Endothelial cell of umbilical vein (primary cell): ENCODE measurements around the gene UFSP1. TPM values are rescaled to one million over a fixed set of nuclear protein-coding genes. Genes with fewer than 3 reads are reported as not detected.

Source experiments
- BruUV-seq: library from RNA; stranded (reverse); fragments of 400-500 nt; replicated peaks from 2 replicates; lab custom pipeline; 2021; lab: Mats Ljungman, UMichigan
- CTCF ChIA-PET: fragments of 300-600, 350-600 bp; sonication (Branson Sonifier 250); formaldehyde crosslinking; loops from one replicate; lab custom pipeline; 2021; ENCODE audit warnings: antibody characterized with exemption, inconsistent platforms; lab: Charles Lee
- POLR2A ChIA-PET: fragments of 300-600, 350-600 bp; sonication (Branson Sonifier 250); formaldehyde crosslinking; loops from one replicate; lab custom pipeline; 2021; ENCODE audit warnings: antibody characterized with exemption, inconsistent platforms; lab: Charles Lee
- DNase-seq: peaks from one replicate; pipeline ENCODE4 v3.0.0-alpha.2; 2011; ENCODE audit warnings: low read depth, low spot score
- FAIRE-seq: peaks from 2 replicates; lab custom pipeline; 2011; peaks lifted over from hg19 to GRCh38; lab: Jason Lieb, UNC
- H2AFZ ChIP-seq: 2 replicates; pipeline ENCODE4 v1.6.0; 2012; ENCODE audit warnings: low read depth, low read length, control low read depth, inconsistent platforms
- H3K27ac ChIP-seq: 2 replicates; pipeline ENCODE4 v1.5.1; 2011; ENCODE audit warnings: low read depth, mild to moderate bottlenecking, control low read depth, low read length, moderate library complexity; ENCODE audit not compliant: insufficient read depth
- H3K27me3 ChIP-seq, 2 experiments: 2 replicates each; pipeline versions ENCODE4 v1.6.0 to v1.6.1; 2011; ENCODE audit warnings: low read length in 2 of 2, mixed read lengths in 1 of 2; ENCODE audit not compliant: control insufficient read depth in 2 of 2, insufficient read depth in 2 of 2
- H3K36me3 ChIP-seq, 2 experiments: 2 replicates in 1 of 2; 3 replicates in 1 of 2; pipeline ENCODE4 v1.5.1; 2011; ENCODE audit warnings: low read length in 2 of 2, mild to moderate bottlenecking in 1 of 2, moderate library complexity in 1 of 2; ENCODE audit not compliant: control insufficient read depth in 2 of 2, insufficient read depth in 2 of 2; ENCODE audit errors: extremely low read depth in 1 of 2
- H3K4me1 ChIP-seq: 3 replicates; pipeline ENCODE4 v1.5.1; 2011; ENCODE audit warnings: mild to moderate bottlenecking, low read length; ENCODE audit not compliant: control insufficient read depth, insufficient read depth; ENCODE audit errors: extremely low read depth
- H3K4me2 ChIP-seq: 2 replicates; pipeline ENCODE4 v1.6.1; 2011; ENCODE audit warnings: low read length, control low read depth, mixed read lengths; ENCODE audit not compliant: insufficient read depth
- H3K4me3 ChIP-seq, 3 experiments: fragments of 200-600 bp in 1 of 3; sonication (generic), shearing (Covaris generic) in 1 of 3; replicated peaks in 1 of 3; 2 replicates each; pipeline ENCODE4 v1.5.1; 2011 to 2016; ENCODE audit warnings: control low read depth in 3 of 3, low read length in 3 of 3, mild to moderate bottlenecking in 2 of 3, inconsistent platforms in 1 of 3, low read depth in 1 of 3, moderate library complexity in 1 of 3; ENCODE audit not compliant: insufficient read depth in 1 of 3
- H3K79me2 ChIP-seq: 2 replicates; pipeline ENCODE4 v1.6.0; 2012; ENCODE audit warnings: low read length, inconsistent platforms; ENCODE audit not compliant: control insufficient read depth, insufficient read depth
- H3K9ac ChIP-seq: replicated peaks from 2 replicates; pipeline ENCODE3; 2011; ENCODE audit warnings: low read length, control low read depth; ENCODE audit not compliant: insufficient read depth; ENCODE audit errors: extremely low read depth
- H3K9me1 ChIP-seq: replicated peaks from 3 replicates; pipeline ENCODE4 v1.6.0; 2011; ENCODE audit warnings: mild to moderate bottlenecking, low read length; ENCODE audit not compliant: control insufficient read depth, insufficient read depth; ENCODE audit errors: extremely low read depth
- H3K9me3 ChIP-seq: replicated peaks from 2 replicates; pipeline ENCODE4 v1.5.1; 2012; ENCODE audit warnings: low read length, inconsistent platforms; ENCODE audit not compliant: control insufficient read depth, insufficient read depth
- H4K20me1 ChIP-seq: replicated peaks from 2 replicates; pipeline ENCODE3; 2011; ENCODE audit warnings: mild to moderate bottlenecking, low read length; ENCODE audit not compliant: control insufficient read depth, insufficient read depth; ENCODE audit errors: extremely low read depth
- EZH2 ChIP-seq: IDR thresholded peaks from 2 replicates; pipeline ENCODE4 v1.6.1; 2012; ENCODE audit warnings: borderline replicate concordance, low read depth, mild to moderate bottlenecking, moderate library complexity, low read length, inconsistent platforms; ENCODE audit not compliant: severe bottlenecking
- FOS ChIP-seq: IDR thresholded peaks from 2 replicates; pipeline ENCODE4 v1.6.1; 2011; ENCODE audit warnings: mild to moderate bottlenecking, low read length, moderate library complexity, borderline replicate concordance; ENCODE audit not compliant: insufficient read depth
- GATA2 ChIP-seq: IDR thresholded peaks from 2 replicates; pipeline ENCODE4 v1.7.0; 2011; ENCODE audit warnings: low read depth, mild to moderate bottlenecking, moderate library complexity, mixed read lengths, low read length; ENCODE audit not compliant: insufficient read length, insufficient read depth
- JUN ChIP-seq: IDR thresholded peaks from 2 replicates; pipeline ENCODE4 v1.6.1; 2011; ENCODE audit warnings: borderline replicate concordance, low read depth; ENCODE audit not compliant: insufficient read length, insufficient read depth
- MYC ChIP-seq: IDR thresholded peaks from one replicate; pipeline ENCODE4 v1.6.1; 2011; ENCODE audit warnings: mild to moderate bottlenecking, low read depth, low read length
- POLR2A ChIP-seq: IDR thresholded peaks from 2 replicates; pipeline ENCODE4 v1.6.1; 2012; ENCODE audit warnings: low read depth, mild to moderate bottlenecking, control low read depth, low read length
- POLR2AphosphoS5 ChIP-seq: IDR thresholded peaks from 2 replicates; pipeline ENCODE4 v1.6.1; 2012; ENCODE audit warnings: low read depth, mild to moderate bottlenecking, control low read depth, low read length, moderate library complexity; ENCODE audit not compliant: insufficient read depth
- dilution Hi-C: fragments of 300-500 bp; cut with MboI; formaldehyde crosslinking; loops from one replicate; pipeline ENCODE4 v1.15.0; 2019; ENCODE audit warnings: low sequenced_read_pairs; ENCODE audit not compliant: extremely low pct_ligation_motif_present
- intact Hi-C: fragments of 100-400 bp; cut with micrococcal nuclease; formaldehyde crosslinking; loops from one replicate; pipeline ENCODE4 v1.10.0; 2022
- polyA plus RNA-seq, 4 experiments: library from polyadenylated mRNA; depleted of rRNA in 3 of 4; stranded (reverse) in 3 of 4; unstranded in 1 of 4; fragments of >200 nt; gene quantifications; 2 replicates each; pipeline versions ENCODE4 v1.2.1 to v1.2.3, GENCODE V29; 2011 to 2012; ENCODE audit warnings: missing spikeins in 1 of 4
- total RNA-seq: library from RNA; stranded (reverse); gene quantifications from 2 replicates; pipeline ENCODE4 v1.2.3, GENCODE V29; 2021
- TF ChIP-seq, protein P1 (sequence below): IDR thresholded peaks from 2 replicates; pipeline ENCODE4 v1.6.1; 2011; ENCODE audit not compliant: insufficient read depth, insufficient read length
- TF ChIP-seq, protein P2 (sequence below), 2 donors: IDR thresholded peaks; 1 replicate in 1 of 2; 2 replicates in 1 of 2; pipeline ENCODE4 v1.5.1; 2011; ENCODE audit warnings: low read length in 2 of 2, mild to moderate bottlenecking in 2 of 2, moderate library complexity in 2 of 2, control low read depth in 1 of 2, inconsistent platforms in 1 of 2, low read depth in 1 of 2; ENCODE audit not compliant: insufficient read depth in 1 of 2; ENCODE audit errors: extremely low read depth in 1 of 2

Gene UFSP1
- total and polyA plus RNA-seq, 2 donors (not counting 3 experiments of a cell fraction or from before 2014, with no cell fraction given) = 0.84 to 0.93 TPM

- H4K20me1 ChIP-seq = no peaks in the 10 kb centered on the region
- no peaks in the 10 kb centered on the region for H3K36me3 ChIP-seq
- dilution Hi-C loops = no loop called here
- no peak overlapping the region for H3K9ac ChIP-seq
- intact Hi-C loops = no loop called here
- H3K79me2 ChIP-seq = no peaks in the 10 kb centered on the region
- DNase-seq (no peak), FAIRE-seq (no peak)
- H3K4me3 ChIP-seq = no peak overlapping the region
- BruUV-seq = no TSS peak
- no peaks in the 10 kb centered on the region for H3K9me3 ChIP-seq
- H3K4me1 ChIP-seq = no peaks in the 10 kb centered on the region
- H3K9me1 ChIP-seq = no peaks in the 10 kb centered on the region
- no peak overlapping the region for H2AFZ ChIP-seq
- no peak for TF ChIP-seq POLR2AphosphoS5
- no peak for TF ChIP-seq POLR2A
- no peak for TF ChIP-seq JUN
- TF ChIP-seq, protein P1, sequence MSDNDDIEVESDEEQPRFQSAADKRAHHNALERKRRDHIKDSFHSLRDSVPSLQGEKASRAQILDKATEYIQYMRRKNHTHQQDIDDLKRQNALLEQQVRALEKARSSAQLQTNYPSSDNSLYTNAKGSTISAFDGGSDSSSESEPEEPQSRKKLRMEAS = no peak
- TF ChIP-seq FOS = no peak
- no peak for TF ChIP-seq GATA2
- TF ChIP-seq EZH2 = no peak
- no peak for TF ChIP-seq MYC
- TF ChIP-seq, protein P2, sequence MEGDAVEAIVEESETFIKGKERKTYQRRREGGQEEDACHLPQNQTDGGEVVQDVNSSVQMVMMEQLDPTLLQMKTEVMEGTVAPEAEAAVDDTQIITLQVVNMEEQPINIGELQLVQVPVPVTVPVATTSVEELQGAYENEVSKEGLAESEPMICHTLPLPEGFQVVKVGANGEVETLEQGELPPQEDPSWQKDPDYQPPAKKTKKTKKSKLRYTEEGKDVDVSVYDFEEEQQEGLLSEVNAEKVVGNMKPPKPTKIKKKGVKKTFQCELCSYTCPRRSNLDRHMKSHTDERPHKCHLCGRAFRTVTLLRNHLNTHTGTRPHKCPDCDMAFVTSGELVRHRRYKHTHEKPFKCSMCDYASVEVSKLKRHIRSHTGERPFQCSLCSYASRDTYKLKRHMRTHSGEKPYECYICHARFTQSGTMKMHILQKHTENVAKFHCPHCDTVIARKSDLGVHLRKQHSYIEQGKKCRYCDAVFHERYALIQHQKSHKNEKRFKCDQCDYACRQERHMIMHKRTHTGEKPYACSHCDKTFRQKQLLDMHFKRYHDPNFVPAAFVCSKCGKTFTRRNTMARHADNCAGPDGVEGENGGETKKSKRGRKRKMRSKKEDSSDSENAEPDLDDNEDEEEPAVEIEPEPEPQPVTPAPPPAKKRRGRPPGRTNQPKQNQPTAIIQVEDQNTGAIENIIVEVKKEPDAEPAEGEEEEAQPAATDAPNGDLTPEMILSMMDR (IDR thresholded peaks at IDR 0.05; ENCODE audit: extremely low read depth in 1 of 2, insufficient read depth in 1 of 2, low read depth in 1 of 2, low read length in 2 of 2) = no peak
- H3K27ac ChIP-seq = no peak overlapping the region
- CTCF ChIA-PET = interaction anchor here (1.3 to 5.7 kb wide), 2 partner anchors 158 to 176 kb away, joined by 3 to 21 read pairs; no protein-coding TSS in a partner anchor
- H3K27me3 ChIP-seq = peaks cover 7 to 8% of the 10 kb centered on the region in 2 experiments
- H3K4me2 ChIP-seq = no peak overlapping the region
- POLR2A ChIA-PET = interaction anchor here (0.7 kb wide), 1 partner anchor 321 kb away, joined by 3 read pairs; no protein-coding TSS in a partner anchor
These were observed 11.5 kb upstream of the UFSP1 start for GRCh38 chr7:100900978-100901377.
